Ureter (tissue), 1 donor: ENCODE measurements around the gene PSPC1. TPM values are rescaled to one million over a fixed set of nuclear protein-coding genes. Genes with fewer than 3 reads are reported as not detected.
"Not testable (repeated sequence)": the region's sequence is repeated elsewhere in the genome, so short reads cannot be mapped to it uniquely, and the experiment has no call there.

Experiments
- DNase-seq: peaks from one replicate; pipeline ENCODE4 v3.0.0-alpha.2; 2020; ENCODE audit warnings: low spot score
- total RNA-seq: library from RNA; stranded (reverse); gene quantifications from one replicate; pipeline ENCODE4 v1.2.4, GENCODE V29; 2023
- donor health status: DM: yes; HTN: yes; CAD: no.

The PSPC1 gene
- total RNA-seq, 1 donor from 2014 or later = 89.8 TPM

- no peak for DNase-seq
These were observed 19.1 kb downstream of the PSPC1 start for GRCh38 chr13:19763618-19764017.

- DNase-seq = no peak
These were observed 23.1 kb downstream of the PSPC1 start for GRCh38 chr13:19759669-19760068.

DNA sequence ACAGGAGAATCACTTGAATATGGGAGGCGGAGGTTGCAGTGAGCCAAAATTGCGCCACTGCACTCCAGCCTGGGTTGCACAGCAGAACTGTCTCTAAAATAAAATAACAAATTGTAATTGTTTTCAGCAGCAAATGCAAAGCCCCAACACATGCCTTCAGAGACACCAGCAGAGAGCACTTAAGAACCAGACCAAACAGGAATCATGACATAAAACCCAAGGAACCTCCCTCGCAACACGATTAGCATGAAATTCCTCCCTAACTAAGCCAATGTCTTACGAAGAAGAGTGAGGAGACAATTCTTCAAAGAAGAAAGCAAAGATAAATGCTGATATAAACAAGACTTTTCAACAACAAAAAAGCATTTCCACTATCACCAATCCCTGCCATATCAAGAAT lies 40.1 kb downstream of the PSPC1 start:
- no peak for DNase-seq

DNA sequence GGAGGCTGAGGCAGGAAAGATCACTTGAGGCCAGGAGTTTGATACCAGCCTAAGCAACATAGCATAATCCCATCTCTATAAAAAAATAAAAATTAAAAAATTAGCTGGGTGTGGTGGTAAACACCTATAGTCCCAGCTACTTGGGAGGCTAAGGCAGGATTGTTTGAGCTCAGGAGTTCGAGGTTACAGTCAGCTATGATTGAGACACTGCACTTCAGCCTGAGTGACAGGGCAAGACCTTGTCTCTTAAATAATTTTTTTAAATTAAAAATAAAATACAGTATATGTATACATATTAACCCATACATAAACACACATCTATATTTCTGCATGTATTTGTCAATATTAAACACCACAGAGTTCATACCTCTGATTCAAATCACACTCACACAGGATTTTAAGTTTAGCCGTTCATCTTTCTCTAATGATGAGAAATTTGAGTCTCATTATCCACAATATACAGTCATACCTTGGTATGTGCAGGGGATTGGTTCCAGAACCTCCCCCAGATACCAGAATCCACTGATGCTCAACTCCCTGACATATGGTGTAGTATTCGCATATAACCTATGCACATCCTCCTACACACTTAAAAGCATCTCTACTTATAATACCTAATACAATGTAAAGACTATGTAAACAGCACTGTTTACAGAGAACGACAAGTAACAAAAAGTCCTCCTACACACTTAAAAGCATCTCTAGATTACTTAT lies 44.7 kb downstream of the PSPC1 start:
- DNase-seq = no peak

- DNase-seq = no peak
These were observed 56.1 kb downstream of the PSPC1 start for GRCh38 chr13:19726611-19727010.

- DNase-seq = no peak
These were observed 57.4 kb downstream of the PSPC1 start for GRCh38 chr13:19725320-19725719.

DNA sequence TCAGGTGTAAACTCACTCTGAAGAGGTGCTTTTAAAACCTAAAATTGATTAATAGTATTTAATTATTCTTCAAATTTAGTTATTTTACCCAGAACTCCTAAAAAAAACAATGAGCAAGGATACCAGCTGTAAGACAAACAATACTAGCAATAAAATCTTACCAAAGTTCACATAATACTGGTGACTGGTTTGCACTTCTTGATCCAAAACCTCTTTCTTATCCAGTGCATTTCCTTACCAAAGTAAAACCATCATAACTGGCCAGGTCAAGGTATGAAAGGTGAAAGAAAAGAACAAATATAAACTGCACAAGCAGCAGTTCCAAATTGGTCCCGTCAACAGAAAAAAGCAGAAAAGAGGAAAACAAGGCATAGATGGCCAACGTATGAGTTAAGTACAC lies 62.7 kb downstream of the PSPC1 start:
- DNase-seq = no peak

GRCh38 chr13:19713186-19713965 lies 69.4 kb downstream of the PSPC1 start:
- no peak for DNase-seq

DNA sequence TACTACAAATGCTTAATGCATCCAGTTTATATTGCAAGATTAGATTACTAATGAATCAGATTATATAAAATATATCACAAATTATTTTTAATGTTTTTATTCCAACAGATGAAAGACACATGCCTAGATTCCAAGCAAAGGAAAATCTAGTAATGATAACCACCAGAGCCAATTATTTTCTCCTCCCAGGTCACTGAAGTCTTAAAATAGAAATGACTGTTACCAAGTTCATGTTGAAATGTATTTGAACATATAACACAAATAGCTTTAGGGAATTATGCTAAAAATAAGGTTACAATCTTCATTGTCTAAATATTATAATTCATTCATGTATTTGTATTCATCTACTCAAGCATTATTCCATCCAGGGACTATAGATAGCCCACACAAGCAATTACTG lies 73.0 kb downstream of the PSPC1 start:
- not testable (repeated sequence) for DNase-seq

DNA sequence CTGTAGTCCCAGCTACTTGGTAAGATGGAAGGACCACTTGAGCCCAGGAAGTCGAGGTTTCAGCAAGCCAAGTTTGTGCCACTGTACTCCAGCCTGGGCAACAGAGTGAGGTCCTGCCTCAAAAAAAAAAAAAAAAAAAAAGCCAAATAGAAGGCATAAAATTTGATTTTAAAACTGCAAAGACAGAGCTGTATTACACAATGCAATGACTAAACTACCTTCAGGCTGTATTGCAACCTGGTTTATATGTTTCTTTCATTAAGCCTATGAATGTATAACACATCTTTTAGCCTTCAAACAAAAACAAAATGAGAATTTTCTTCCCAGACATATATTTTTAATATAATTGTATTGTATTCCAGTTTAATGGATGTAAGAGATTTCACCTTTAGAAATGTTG lies 73.7 kb downstream of the PSPC1 start:
- DNase-seq = not testable (repeated sequence)

DNA sequence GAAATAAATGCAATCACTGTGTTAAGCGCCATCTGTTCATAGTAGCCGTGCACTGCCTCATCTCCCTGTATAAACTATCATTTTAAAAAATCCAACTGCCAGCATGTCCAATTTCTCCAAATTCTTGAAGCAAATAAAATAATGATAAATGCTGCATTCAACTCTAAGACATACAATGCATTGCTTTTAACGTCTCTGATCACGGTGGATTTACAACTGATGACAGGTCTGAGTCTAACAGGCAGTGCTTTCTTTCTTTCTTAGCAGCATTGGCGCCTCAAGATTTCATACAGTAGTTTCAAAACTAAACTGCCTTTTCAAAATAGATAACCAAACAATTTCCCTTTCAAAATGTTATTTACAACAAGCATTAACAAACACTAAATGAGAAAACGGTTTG lies 78.5 kb downstream of the PSPC1 start:
- not testable (repeated sequence) for DNase-seq

GRCh38 chr13:19701619-19702018 lies 81.1 kb downstream of the PSPC1 start:
- DNase-seq = not testable (repeated sequence)

- DNase-seq = not testable (repeated sequence)
These were observed 81.8 kb downstream of the PSPC1 start for GRCh38 chr13:19700963-19701362.

- no peak for DNase-seq
These were observed 86.9 kb downstream of the PSPC1 start for GRCh38 chr13:19695829-19696228.

DNA sequence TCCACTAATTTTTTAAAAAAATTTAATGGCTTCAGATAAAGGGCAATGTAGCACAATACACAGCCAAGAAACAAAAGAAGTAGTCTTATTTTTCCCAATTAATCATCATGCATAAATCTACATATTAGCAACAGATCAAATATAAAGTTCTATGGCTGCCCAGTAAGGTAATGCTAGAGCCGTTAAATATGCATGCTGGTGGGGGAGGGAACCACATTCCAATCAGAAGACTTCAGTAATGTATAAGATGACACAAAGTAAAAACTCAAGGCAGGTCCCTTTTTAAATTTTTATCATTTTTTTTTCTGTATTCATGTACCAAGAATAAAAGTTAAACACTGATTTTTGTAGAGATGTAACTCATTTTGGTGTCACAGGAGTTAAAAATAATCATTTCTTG lies 87.3 kb downstream of the PSPC1 start:
- no peak for DNase-seq

- DNase-seq = not testable (repeated sequence)
These were observed 91.3 kb downstream of the PSPC1 start for GRCh38 chr13:19691447-19691846.

- DNase-seq = no peak
These were observed 97.3 kb downstream of the PSPC1 start for GRCh38 chr13:19685437-19685836.

DNA sequence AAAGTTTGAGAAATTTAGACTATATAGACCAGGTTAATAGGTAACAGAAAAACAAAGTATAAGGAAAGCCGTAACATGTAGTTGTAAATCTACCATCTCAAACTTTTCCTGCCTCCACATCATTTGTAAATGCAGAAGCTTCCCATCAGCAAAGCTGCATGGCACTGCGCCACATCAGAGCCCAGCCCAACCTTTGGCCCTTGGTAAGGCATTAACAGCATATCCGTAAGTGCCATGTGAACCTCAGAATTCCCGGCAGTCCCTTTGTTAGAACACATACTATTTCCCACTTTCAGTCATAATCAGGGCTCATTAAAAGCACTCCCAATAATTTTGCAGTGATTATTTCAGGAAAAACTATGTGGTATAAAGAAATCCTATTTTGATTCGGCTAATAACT lies 97.7 kb downstream of the PSPC1 start:
- no peak for DNase-seq

- DNase-seq = no peak
These were observed 101.2 kb downstream of the PSPC1 start for GRCh38 chr13:19681517-19681916.

DNA sequence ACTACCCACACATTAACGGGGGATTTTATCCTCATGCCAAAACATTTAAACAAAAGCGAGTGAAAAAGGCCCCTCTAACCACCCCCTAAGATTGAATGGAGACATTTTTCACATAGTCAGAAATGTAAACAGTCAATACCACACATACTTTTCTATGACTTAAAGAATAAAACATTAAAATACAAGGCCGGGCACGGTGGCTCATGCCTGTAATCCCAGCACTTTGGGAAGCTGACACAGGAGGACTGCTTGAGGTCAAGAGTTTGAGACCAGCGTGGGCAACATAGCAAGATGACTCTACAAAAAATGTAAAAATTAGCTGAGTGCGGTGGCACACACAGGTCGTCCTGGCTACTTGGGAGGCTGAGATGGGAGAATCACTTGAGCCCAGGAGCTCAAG lies 102.0 kb downstream of the PSPC1 start:
- no peak for DNase-seq

DNA sequence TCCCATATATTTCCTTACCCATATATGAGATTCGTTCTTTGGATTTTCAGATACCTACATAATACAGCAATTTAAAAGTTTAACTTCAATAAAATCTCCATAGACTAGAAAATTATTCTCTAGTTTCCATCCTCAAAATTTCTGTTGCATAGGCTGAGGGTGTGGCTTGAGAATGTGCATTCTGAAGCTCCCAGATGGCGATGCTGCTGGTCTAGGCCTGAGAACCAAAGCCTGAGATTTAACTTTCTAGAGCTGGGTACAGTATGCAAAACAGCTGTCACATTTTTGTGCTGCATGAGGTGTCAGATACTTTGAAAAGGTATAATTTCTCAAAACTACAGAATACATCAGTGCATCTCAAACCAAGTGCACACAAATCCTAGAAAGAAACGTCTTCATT lies 106.6 kb downstream of the PSPC1 start:
- DNase-seq = no peak

GRCh38 chr13:19674898-19675297 lies 107.8 kb downstream of the PSPC1 start:
- no peak for DNase-seq
